ENCODE data around the gene FGF14.
A peak's percentile ranks its signal among the peaks of the same experiment; 100 is the strongest.

FGF14 gene

GRCh38 chr13:101755228-101755887 lies 646.5 kb downstream of the FGF14 start:
- no peak for DNase-seq

GRCh38 chr13:101752432-101752831 lies 649.4 kb downstream of the FGF14 start:
- no peak for DNase-seq

GRCh38 chr13:101751488-101751887 lies 650.4 kb downstream of the FGF14 start:
- DNase-seq: no peak

DNA sequence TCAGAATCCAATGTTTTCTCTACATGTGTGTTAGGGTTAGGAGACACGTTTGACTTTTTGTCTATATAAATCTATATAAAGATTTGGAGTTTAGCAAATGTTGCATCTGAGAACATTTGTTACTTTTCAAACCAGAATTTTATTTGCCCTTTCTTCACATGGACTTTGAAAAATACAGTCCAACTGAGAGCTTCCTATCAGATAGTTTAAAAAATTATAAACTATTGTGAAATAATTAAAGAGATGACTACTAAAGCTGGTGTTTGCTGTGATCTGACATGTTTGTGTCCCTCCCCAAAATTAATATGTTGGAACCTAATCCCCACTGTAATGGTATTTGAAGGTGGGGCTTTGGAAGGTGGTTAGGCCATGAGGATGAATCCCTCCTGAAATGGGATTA lies 652.3 kb downstream of the FGF14 start:
- no peak for DNase-seq

GRCh38 chr13:101747039-101747438 lies 654.8 kb downstream of the FGF14 start:
- no peak for DNase-seq

DNA sequence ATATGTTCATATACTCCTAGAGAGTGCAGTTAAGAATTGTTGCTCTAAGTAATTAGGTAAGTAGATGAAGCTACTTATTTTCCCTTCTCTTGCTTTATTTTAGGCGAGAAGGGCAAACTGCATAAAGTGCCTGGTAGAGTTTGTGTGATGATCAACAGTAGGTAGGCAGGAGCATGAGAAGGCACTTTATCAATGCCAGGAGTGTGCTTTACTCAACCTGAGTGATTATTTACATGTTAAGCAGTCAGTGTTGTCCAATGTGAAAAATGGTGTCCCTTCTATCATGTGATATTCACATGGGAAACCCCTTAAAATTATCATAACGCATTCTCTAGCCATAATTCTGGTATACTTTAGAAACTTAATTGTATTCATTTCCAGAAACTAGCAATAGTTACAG lies 655.3 kb downstream of the FGF14 start:
- no peak for DNase-seq

DNA sequence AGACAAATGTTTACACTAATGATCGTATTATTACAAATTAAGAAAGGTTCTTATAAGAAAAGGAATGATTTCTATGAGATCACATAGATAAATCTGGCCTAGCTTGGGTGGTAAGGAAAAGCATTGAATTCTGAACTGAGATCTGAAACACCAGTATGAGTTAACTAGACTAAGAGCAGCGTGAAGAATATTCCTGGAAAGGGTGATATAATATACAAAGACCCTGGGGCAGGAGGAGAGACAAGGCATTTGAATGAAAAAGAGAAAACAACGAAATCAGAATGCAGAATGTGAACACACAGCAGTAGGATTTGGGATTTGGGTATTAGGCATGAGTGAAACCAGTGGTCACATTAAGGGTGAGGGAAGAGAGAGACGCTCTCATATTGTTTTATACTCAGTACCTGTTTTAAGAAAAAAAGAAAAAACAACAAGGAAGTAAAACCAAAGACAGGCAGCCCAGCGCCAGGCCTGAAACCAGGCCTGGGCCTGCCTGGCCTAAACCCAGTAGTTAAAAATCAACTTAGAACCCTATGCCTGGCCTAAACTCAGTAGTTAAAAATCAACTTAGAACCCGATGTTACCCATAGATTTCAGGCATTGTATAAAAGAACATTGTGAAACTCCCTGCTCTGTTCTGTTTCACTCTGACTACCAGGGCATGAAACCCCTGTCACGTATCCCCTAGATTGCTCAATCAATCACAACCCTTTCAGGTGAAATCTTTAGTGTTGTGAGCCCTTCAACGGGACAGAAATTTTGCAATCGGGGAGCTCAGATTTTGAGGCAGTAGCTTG lies 662.3 kb downstream of the FGF14 start:
- DNase-seq: no peak

- no peak for DNase-seq
These were observed 663.5 kb downstream of the FGF14 start for GRCh38 chr13:101738336-101738735.

- DNase-seq: no peak
These were observed 665.3 kb downstream of the FGF14 start for GRCh38 chr13:101736566-101736965.

DNA sequence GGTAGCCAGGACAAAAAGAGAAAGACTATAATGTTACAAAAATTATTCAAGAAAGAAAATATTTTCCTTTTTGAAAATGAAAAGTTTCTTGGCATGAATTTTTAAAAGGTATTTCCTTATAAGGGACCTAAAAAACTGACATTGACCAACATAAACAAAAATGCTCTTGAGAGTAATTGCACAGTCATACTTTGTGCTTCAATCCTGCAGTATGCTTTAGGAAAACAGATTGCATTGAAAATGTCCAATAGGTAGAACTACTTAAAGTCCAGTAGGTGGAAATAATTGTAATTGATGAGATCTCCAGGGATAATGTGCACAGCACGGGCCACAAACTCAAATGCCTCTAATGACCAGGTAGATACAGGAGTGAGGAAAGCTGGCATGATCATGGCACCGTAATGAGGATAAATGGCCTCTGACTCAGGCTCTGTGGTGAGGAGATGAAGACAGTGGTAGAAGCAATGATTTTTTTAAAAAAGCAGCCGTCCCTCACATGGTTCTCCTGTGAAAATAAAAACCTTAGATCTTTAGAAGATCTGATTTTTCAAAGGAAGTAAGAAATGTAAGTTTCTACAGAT lies 671.3 kb downstream of the FGF14 start:
- no peak for DNase-seq

- no peak for DNase-seq
These were observed 673.2 kb downstream of the FGF14 start for GRCh38 chr13:101728615-101729014.

- no peak for DNase-seq
These were observed 673.8 kb downstream of the FGF14 start for GRCh38 chr13:101728021-101728420.

DNA sequence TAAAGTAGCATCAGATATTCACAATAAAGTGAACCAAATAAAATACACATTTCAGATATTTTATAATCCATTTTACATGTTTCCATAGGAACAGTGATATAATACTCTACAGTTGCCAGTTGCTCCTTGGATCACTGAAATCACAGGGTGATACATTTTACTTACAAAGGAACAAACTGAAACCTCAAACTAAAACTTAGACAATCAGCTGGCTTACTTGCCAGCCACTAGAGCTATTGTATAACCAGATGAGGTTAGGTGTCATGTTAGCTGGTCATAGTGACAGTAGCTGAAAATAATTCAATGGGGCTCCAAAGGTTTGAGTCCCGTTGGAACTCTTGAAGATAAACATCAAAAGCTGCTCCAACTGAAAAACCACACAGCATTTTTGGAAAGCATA lies 674.7 kb downstream of the FGF14 start:
- DNase-seq: no peak

DNA sequence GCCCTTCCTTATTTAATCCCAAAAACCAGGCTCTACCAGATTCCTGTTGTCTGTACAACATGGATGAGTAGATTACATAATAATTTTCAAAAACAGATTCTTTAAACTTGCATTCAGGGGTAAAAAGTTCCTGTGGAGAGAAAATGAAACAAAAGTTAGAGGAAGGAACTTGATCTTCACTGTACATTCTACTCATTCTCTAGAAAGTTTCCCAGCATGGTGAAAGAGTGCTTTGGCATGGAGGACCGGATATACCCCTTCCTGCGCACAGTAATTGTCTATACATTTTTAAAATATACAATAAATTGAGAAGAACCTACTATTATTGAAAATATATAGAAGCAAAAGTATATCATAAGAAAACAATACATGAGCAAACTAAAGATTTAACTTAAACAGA lies 675.2 kb downstream of the FGF14 start:
- no peak for DNase-seq

GRCh38 chr13:101718496-101718895 lies 683.4 kb downstream of the FGF14 start:
- DNase-seq: no peak

- DNase-seq: no peak
These were observed 684.5 kb downstream of the FGF14 start for GRCh38 chr13:101717353-101717752.

DNA sequence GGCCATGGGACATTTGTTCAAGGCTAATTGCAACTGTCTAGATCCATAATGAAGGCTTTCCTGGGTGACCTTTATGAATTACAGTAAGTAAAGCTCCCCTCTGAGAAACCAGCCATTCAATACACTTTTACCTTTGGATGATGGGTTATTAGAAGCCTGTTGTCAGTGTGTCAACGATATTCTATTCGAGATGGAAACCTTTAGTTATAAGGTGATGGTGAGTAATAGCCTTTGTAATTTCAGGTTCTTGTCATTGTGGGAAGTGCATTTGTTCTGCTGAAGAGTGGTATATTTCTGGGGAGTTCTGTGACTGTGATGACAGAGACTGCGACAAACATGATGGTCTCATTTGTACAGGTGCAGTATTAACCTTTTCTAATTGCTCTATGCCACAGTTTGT lies 687.7 kb downstream of the FGF14 start:
- no peak for DNase-seq

DNA sequence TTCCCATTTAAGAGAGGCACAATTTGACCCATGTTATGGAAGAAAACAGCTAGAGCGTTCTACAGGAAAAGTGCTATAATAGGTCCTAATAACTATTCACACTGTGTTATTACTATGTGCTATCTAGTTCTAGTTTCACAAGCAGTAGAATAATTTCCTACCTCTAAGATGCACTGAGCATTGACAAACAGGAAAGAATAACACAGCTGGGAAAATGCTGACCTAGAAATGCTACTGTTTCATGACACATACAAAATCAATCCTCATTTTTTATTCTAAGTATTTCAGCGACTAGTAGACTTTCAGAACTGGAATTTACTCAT lies 689.9 kb downstream of the FGF14 start:
- DNase-seq: no peak

GRCh38 chr13:101711307-101712025 lies 690.4 kb downstream of the FGF14 start:
- no peak for DNase-seq

- no peak for DNase-seq
These were observed 691.9 kb downstream of the FGF14 start for GRCh38 chr13:101709952-101710351.

- DNase-seq: no peak
These were observed 693.7 kb downstream of the FGF14 start for GRCh38 chr13:101708115-101708514.

- no peak for DNase-seq
These were observed 694.2 kb downstream of the FGF14 start for GRCh38 chr13:101707659-101708058.

GRCh38 chr13:101706651-101707050 lies 695.2 kb downstream of the FGF14 start:
- peak; percentile 2 for DNase-seq

DNA sequence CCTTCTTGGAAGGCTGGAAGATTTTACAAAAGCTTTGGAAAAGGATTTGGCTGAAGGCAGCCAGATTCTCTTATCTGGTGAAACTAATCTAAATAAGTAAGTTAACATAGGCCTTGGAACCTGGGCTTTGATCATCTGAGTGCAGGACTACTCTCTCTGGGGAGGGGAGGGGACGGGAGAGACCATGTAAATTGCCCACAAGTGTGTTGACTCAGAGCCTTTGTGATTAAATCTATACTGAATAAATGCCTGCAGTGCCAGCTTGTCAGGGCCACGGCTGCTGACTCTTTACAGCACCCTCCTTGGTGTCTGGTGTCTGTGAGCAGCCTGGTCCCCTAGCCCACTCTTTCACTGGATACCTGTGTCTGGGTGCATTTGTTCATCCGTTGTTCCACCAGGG lies 698.0 kb downstream of the FGF14 start:
- no peak for DNase-seq

Data from activated naive CD4-positive, alpha-beta T cell treated with Interleukin-2 at 50 U/mL for 16 hours (primary cell).